HepG2 (cell line): ENCODE measurements around the gene CBFA2T2. TPM values are rescaled to one million over a fixed set of nuclear protein-coding genes. Genes with fewer than 3 reads are reported as not detected.

ENCODE experiments used
- ATRX ChIP-seq: sonication (generic); formaldehyde crosslinking; IDR thresholded peaks from 2 replicates; pipeline ENCODE4 v1.4.0; 2020; ENCODE audit warnings: missing genetic modification reagents, borderline replicate concordance
- BRD4 ChIP-seq: sonication (generic); formaldehyde crosslinking; IDR thresholded peaks from 2 replicates; pipeline ENCODE4 v1.4.0; 2020; ENCODE audit warnings: missing genetic modification reagents
- HMG20B ChIP-seq: conservative IDR thresholded peaks from 2 replicates; pipeline ENCODE4 v1.6.1; 2016; ENCODE audit warnings: missing genetic modification reagents, missing compliant biosample characterization
- KLF6 ChIP-seq: IDR thresholded peaks from 2 replicates; pipeline ENCODE4 v1.8.0; 2016; ENCODE audit warnings: missing biosample characterization, missing genetic modification reagents
- MAFK ChIP-seq, 2 experiments: IDR thresholded peaks in 1 of 2; conservative IDR thresholded peaks in 1 of 2; 2 replicates each; pipeline ENCODE4 v1.6.1; 2011; ENCODE audit warnings: improper control_type of control experiment in 2 of 2, low read length in 2 of 2
- NFE2 ChIP-seq: sonication (generic); formaldehyde crosslinking; IDR thresholded peaks from 2 replicates; pipeline ENCODE4 v1.4.0; 2020; ENCODE audit warnings: missing genetic modification reagents
- PHB2 ChIP-seq: fragments of 450-650 bp; IDR thresholded peaks from 2 replicates; pipeline ENCODE4 v1.6.1; 2018; ENCODE audit not compliant: partially characterized antibody
- SPEN ChIP-seq: sonication (generic); formaldehyde crosslinking; IDR thresholded peaks from 2 replicates; pipeline ENCODE4 v1.5.1; 2020; ENCODE audit warnings: low read depth, mild to moderate bottlenecking, missing genetic modification reagents
- ZMYM3 ChIP-seq: sonication (generic); formaldehyde crosslinking; IDR thresholded peaks from 2 replicates; pipeline ENCODE4 v1.5.1; 2020; ENCODE audit warnings: mild to moderate bottlenecking, missing genetic modification reagents
- ZNF441 ChIP-seq: sonication (generic); formaldehyde crosslinking; IDR thresholded peaks from 2 replicates; pipeline ENCODE4 v1.7.0; 2021; ENCODE audit warnings: missing genetic modification reagents, borderline replicate concordance
- ZNF619 ChIP-seq: sonication (generic); formaldehyde crosslinking; IDR thresholded peaks from 2 replicates; pipeline ENCODE4 v1.4.0; 2020; ENCODE audit warnings: mild to moderate bottlenecking, missing genetic modification reagents
- ZNF777 ChIP-seq: sonication (generic); formaldehyde crosslinking; IDR thresholded peaks from 2 replicates; pipeline ENCODE4 v1.4.0; 2020; ENCODE audit warnings: missing genetic modification reagents
- polyA plus RNA-seq, 8 experiments: library from polyadenylated mRNA; depleted of rRNA in 3 of 8; stranded (reverse) in 7 of 8; unstranded in 1 of 8; fragments of >200 nt; fragmentation: Illumina TruSeq in 4 of 8; extraction: Trizol in 4 of 8; gene quantifications; 2 replicates each; pipeline versions ENCODE4 v1.2.1 to v1.2.3, GENCODE V29; 2011 to 2016; ENCODE audit warnings: low read depth in 4 of 8, missing spikeins in 1 of 8, mixed read lengths in 1 of 8; ENCODE audit not compliant: insufficient read depth in 1 of 8
- total RNA-seq, 5 experiments: library from RNA; depleted of rRNA; stranded (reverse); fragments of >200 nt; fragmentation: Illumina TruSeq; extraction: Trizol; gene quantifications; 2 replicates each; pipeline ENCODE4 v1.2.3, GENCODE V29; 2016; ENCODE audit warnings: low read depth in 1 of 5
- TF ChIP-seq, protein P1 (sequence below): sonication (generic); formaldehyde crosslinking; IDR thresholded peaks from 2 replicates; pipeline ENCODE4 v1.4.0; 2020; ENCODE audit warnings: missing genetic modification reagents, borderline replicate concordance
- TF ChIP-seq, protein P2 (sequence below): sonication (generic); formaldehyde crosslinking; IDR thresholded peaks from 2 replicates; pipeline ENCODE4 v1.8.0; 2022; ENCODE audit warnings: mild to moderate bottlenecking, missing genetic modification reagents
- TF ChIP-seq, protein P3 (sequence below): sonication (generic); formaldehyde crosslinking; IDR thresholded peaks from 2 replicates; pipeline ENCODE4 v1.8.1; 2023; ENCODE audit warnings: missing genetic modification reagents, mild to moderate bottlenecking, borderline replicate concordance
- TF ChIP-seq, protein P4 (sequence below): sonication (generic); formaldehyde crosslinking; IDR thresholded peaks from 2 replicates; pipeline ENCODE4 v1.5.1; 2020; ENCODE audit warnings: missing genetic modification reagents, mild to moderate bottlenecking, borderline replicate concordance
- TF ChIP-seq, protein P5 (sequence below): sonication (generic); formaldehyde crosslinking; IDR thresholded peaks from 2 replicates; pipeline ENCODE4 v1.8.1; 2023; ENCODE audit warnings: mild to moderate bottlenecking, inconsistent platforms, moderate library complexity, missing genetic modification reagents, borderline replicate concordance

The CBFA2T2 gene
- total and polyA plus RNA-seq, 2 of the 13 experiments (the other 11 are each of a cell fraction or from before 2014, with no cell fraction given): 6.3 to 21.2 TPM

DNA sequence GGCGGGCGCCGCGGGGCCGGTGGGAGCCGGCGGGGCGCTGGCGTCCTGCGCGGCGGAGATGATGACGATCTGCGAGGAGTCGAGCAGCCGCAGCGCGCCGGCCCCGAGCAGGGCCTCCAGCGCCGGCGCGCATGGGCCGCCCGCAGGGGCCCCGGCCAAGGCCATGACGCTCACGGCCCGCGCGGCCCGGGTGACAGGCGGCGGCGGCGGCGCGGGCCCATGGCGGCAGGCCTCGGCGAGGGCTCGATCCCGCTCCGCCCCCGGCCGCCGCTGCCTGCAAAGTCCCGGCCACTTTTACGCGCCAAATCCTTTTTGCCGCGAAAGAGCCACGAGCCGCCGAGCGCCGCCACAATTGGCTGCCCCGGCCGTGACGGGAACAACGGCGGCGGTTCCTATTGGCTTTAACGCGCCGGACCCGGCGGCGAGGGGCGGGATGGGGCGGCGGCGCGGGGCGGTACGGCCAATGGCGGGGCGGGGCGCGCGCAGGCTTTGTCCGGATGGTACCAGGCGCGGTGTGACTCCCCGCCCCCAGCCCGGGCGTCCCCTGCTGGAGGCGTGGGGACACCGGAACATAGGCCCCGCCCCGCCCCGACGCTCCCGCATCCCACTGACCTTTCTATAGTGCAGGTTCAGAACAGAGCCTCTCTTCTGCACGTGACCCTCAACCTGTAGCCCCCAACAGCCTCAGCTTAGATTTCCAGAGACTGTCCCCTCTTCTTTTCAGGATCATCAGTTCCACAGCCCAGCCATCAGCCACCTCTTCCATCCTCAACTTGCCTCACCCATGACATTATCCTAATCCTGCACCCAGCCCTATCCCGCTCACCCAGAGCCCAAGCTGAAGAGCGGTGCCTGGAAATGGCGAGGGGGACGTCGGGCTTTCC is 196.4 kb downstream of the CBFA2T2 start, which contains the start of gene E2F1 (continued):
- TF ChIP-seq, protein P1, sequence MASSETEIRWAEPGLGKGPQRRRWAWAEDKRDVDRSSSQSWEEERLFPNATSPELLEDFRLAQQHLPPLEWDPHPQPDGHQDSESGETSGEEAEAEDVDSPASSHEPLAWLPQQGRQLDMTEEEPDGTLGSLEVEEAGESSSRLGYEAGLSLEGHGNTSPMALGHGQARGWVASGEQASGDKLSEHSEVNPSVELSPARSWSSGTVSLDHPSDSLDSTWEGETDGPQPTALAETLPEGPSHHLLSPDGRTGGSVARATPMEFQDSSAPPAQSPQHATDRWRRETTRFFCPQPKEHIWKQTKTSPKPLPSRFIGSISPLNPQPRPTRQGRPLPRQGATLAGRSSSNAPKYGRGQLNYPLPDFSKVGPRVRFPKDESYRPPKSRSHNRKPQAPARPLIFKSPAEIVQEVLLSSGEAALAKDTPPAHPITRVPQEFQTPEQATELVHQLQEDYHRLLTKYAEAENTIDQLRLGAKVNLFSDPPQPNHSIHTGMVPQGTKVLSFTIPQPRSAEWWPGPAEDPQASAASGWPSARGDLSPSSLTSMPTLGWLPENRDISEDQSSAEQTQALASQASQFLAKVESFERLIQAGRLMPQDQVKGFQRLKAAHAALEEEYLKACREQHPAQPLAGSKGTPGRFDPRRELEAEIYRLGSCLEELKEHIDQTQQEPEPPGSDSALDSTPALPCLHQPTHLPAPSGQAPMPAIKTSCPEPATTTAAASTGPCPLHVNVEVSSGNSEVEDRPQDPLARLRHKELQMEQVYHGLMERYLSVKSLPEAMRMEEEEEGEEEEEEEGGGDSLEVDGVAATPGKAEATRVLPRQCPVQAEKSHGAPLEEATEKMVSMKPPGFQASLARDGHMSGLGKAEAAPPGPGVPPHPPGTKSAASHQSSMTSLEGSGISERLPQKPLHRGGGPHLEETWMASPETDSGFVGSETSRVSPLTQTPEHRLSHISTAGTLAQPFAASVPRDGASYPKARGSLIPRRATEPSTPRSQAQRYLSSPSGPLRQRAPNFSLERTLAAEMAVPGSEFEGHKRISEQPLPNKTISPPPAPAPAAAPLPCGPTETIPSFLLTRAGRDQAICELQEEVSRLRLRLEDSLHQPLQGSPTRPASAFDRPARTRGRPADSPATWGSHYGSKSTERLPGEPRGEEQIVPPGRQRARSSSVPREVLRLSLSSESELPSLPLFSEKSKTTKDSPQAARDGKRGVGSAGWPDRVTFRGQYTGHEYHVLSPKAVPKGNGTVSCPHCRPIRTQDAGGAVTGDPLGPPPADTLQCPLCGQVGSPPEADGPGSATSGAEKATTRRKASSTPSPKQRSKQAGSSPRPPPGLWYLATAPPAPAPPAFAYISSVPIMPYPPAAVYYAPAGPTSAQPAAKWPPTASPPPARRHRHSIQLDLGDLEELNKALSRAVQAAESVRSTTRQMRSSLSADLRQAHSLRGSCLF: no peak
- TF ChIP-seq BRD4 (CRISPR knock-in tag) (no peak), MAFK (conservative IDR thresholded peaks at IDR 0.05 in 1 of 2, IDR thresholded peaks at IDR 0.05 in 1 of 2; ENCODE audit: low read length in 2 of 2) (no peak), ZNF619 (CRISPR knock-in tag) (peak; percentile 80; the same call in 1 of the 2 replicates), PHB2 (no peak), NFE2 (CRISPR knock-in tag) (no peak), ATRX (CRISPR knock-in tag) (no peak), ZMYM3 (CRISPR knock-in tag) (peak; percentile 35), ZNF777 (CRISPR knock-in tag) (peak; percentile 56; the same call in 1 of the 2 replicates), SPEN (CRISPR knock-in tag) (peak; percentile 75), HMG20B (CRISPR knock-in tag) (0 out of 2 replicates have a peak, but pooled peaks have one; percentile 29), ZNF441 (peak; percentile 87; the same call in 1 of the 2 replicates), KLF6 (CRISPR knock-in tag) (peak; percentile 80; the same call in 1 of the 2 replicates)
- TF ChIP-seq, protein P2, sequence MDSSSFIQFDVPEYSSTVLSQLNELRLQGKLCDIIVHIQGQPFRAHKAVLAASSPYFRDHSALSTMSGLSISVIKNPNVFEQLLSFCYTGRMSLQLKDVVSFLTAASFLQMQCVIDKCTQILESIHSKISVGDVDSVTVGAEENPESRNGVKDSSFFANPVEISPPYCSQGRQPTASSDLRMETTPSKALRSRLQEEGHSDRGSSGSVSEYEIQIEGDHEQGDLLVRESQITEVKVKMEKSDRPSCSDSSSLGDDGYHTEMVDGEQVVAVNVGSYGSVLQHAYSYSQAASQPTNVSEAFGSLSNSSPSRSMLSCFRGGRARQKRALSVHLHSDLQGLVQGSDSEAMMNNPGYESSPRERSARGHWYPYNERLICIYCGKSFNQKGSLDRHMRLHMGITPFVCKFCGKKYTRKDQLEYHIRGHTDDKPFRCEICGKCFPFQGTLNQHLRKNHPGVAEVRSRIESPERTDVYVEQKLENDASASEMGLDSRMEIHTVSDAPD (CRISPR knock-in tag): no peak
- TF ChIP-seq, protein P3, sequence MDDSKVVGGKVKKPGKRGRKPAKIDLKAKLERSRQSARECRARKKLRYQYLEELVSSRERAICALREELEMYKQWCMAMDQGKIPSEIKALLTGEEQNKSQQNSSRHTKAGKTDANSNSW (CRISPR knock-in tag): peak; percentile 65; the same call in 1 of the 2 replicates
- TF ChIP-seq, protein P4, sequence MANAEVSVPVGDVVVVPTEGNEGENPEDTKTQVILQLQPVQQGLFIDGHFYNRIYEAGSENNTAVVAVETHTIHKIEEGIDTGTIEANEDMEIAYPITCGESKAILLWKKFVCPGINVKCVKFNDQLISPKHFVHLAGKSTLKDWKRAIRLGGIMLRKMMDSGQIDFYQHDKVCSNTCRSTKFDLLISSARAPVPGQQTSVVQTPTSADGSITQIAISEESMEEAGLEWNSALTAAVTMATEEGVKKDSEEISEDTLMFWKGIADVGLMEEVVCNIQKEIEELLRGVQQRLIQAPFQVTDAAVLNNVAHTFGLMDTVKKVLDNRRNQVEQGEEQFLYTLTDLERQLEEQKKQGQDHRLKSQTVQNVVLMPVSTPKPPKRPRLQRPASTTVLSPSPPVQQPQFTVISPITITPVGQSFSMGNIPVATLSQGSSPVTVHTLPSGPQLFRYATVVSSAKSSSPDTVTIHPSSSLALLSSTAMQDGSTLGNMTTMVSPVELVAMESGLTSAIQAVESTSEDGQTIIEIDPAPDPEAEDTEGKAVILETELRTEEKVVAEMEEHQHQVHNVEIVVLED (CRISPR knock-in tag): peak; percentile 66
- TF ChIP-seq, protein P5, sequence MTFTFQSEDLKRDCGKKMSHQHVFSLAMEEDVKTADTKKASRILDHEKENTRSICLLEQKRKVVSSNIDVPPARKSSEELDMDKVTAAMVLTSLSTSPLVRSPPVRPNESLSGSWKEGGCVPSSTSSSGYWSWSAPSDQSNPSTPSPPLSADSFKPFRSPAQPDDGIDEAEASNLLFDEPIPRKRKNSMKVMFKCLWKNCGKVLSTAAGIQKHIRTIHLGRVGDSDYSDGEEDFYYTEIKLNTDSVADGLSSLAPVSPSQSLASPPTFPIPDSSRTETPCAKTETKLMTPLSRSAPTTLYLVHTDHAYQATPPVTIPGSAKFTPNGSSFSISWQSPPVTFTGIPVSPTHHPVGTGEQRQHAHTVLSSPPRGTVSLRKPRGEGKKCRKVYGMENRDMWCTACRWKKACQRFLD (CRISPR knock-in tag): peak; percentile 79; the same call in 1 of the 2 replicates
